DMS53 treated with DMSO at 0.1 percent for 48 hours (cell line): ENCODE measurements around the gene TRAPPC10.

ENCODE experiments used
- DNase-seq: peaks from one replicate; lab custom pipeline; 2025; ENCODE audit not compliant: unreplicated experiment; lab: John Stamatoyannopoulos, UW

Gene TRAPPC10

GRCh38 chr21:43997766-43998742 lies 14.1 kb upstream of the TRAPPC10 start:
- no peak for DNase-seq

GRCh38 chr21:44000360-44000759 lies 11.7 kb upstream of the TRAPPC10 start:
- no peak for DNase-seq

GRCh38 chr21:44002511-44002910 lies 9.6 kb upstream of the TRAPPC10 start:
- DNase-seq: no peak

- no peak for DNase-seq
Observed at GRCh38 chr21:44003307-44003966, 8.7 kb upstream of the TRAPPC10 start.

GRCh38 chr21:44005071-44005470 lies 7.0 kb upstream of the TRAPPC10 start:
- no peak for DNase-seq

GRCh38 chr21:44005593-44005992 lies 6.5 kb upstream of the TRAPPC10 start:
- DNase-seq: no peak

GRCh38 chr21:44006017-44006619 lies 6.0 kb upstream of the TRAPPC10 start:
- no peak for DNase-seq

- DNase-seq: no peak
Observed at GRCh38 chr21:44006656-44007055, 5.5 kb upstream of the TRAPPC10 start.

GRCh38 chr21:44010429-44010828 lies 1.7 kb upstream of the TRAPPC10 start:
- no peak for DNase-seq

GRCh38 chr21:44011123-44011522 lies 986 bp upstream of the TRAPPC10 start:
- DNase-seq: no peak

- peak; percentile 12 for DNase-seq
Observed at GRCh38 chr21:44012474-44013379, 618 bp downstream of the TRAPPC10 start.

- DNase-seq: peak; percentile 0
Observed at GRCh38 chr21:44013380-44014088, 1.4 kb downstream of the TRAPPC10 start.

- no peak for DNase-seq
Observed at GRCh38 chr21:44017601-44018000, 5.5 kb downstream of the TRAPPC10 start.

GRCh38 chr21:44018127-44018526 lies 6.0 kb downstream of the TRAPPC10 start:
- no peak for DNase-seq

- DNase-seq: no peak
Observed at GRCh38 chr21:44018813-44019567, 6.9 kb downstream of the TRAPPC10 start.

GRCh38 chr21:44019568-44019958 lies 7.5 kb downstream of the TRAPPC10 start:
- no peak for DNase-seq

GRCh38 chr21:44020551-44020950 lies 8.4 kb downstream of the TRAPPC10 start:
- no peak for DNase-seq

GRCh38 chr21:44021064-44021463 lies 9.0 kb downstream of the TRAPPC10 start:
- peak; percentile 1 for DNase-seq

GRCh38 chr21:44024257-44024656 lies 12.1 kb downstream of the TRAPPC10 start:
- DNase-seq: no peak
